Germinal center (tissue), 1 donor: ENCODE data around the gene ARHGAP28.

Source experiments
- DNase-seq: peaks from one replicate; pipeline ENCODE4 v3.0.0; 2012; ENCODE audit warnings: mixed read lengths, low spot score

Gene ARHGAP28

GRCh38 chr18:6729247-6730091 is at the start of gene ARHGAP28:
Gene ARHGAP28, plus strand, starts transcription at chr18:6729716. Its CDS starts 106 bp downstream, at chr18:6729822.
- peak; percentile 23 for DNase-seq

GRCh38 chr18:6681331-6681875 is 48.1 kb upstream of the ARHGAP28 start:
- DNase-seq: no peak

- DNase-seq: no peak
Observed at GRCh38 chr18:6682437-6683111, 46.9 kb upstream of the ARHGAP28 start.

- no peak for DNase-seq
Observed at GRCh38 chr18:6683112-6683876, 46.2 kb upstream of the ARHGAP28 start.

GRCh38 chr18:6687676-6688075 is 41.8 kb upstream of the ARHGAP28 start:
- DNase-seq: no peak

- DNase-seq: no peak
Observed at GRCh38 chr18:6708890-6709289, 20.6 kb upstream of the ARHGAP28 start.

- no peak for DNase-seq
Observed at GRCh38 chr18:6711467-6711866, 18.0 kb upstream of the ARHGAP28 start.

GRCh38 chr18:6712401-6712800 is 17.1 kb upstream of the ARHGAP28 start:
- DNase-seq: no peak

GRCh38 chr18:6714010-6714409 is 15.5 kb upstream of the ARHGAP28 start:
- DNase-seq: no peak

- DNase-seq: no peak
Observed at GRCh38 chr18:6718267-6718666, 11.2 kb upstream of the ARHGAP28 start.

- DNase-seq: no peak
Observed at GRCh38 chr18:6719098-6719846, 10.2 kb upstream of the ARHGAP28 start.

GRCh38 chr18:6719910-6720683 is 9.4 kb upstream of the ARHGAP28 start:
- DNase-seq: no peak

- DNase-seq: no peak
Observed at GRCh38 chr18:6721755-6722154, 7.8 kb upstream of the ARHGAP28 start.

GRCh38 chr18:6722690-6723089 is 6.8 kb upstream of the ARHGAP28 start:
- DNase-seq: no peak

- DNase-seq: no peak
Observed at GRCh38 chr18:6724331-6724730, 5.2 kb upstream of the ARHGAP28 start.

- no peak for DNase-seq
Observed at GRCh38 chr18:6728331-6728730, 1.2 kb upstream of the ARHGAP28 start.

GRCh38 chr18:6728809-6729246 is 688 bp upstream of the ARHGAP28 start:
- no peak for DNase-seq

GRCh38 chr18:6730416-6731221 is 1.1 kb downstream of the ARHGAP28 start:
- DNase-seq: no peak

GRCh38 chr18:6731222-6731596 is 1.7 kb downstream of the ARHGAP28 start:
- no peak for DNase-seq

- no peak for DNase-seq
Observed at GRCh38 chr18:6732952-6733351, 3.4 kb downstream of the ARHGAP28 start.
